HTERT RPE-1 (cell line): ENCODE results near the gene LRP1B.

ENCODE experiments used
- in situ Hi-C: fragments of 300-500 bp; cut with MboI; formaldehyde crosslinking; loops from 4 replicates; pipeline ENCODE4 v1.14.3; 2020; ENCODE audit warnings: low sequenced_read_pairs

Gene LRP1B

GRCh38 chr2:141605163-141605562 lies 525.7 kb downstream of the LRP1B start:
- in situ Hi-C loops, result no loop called here

- in situ Hi-C loops, result no loop called here
Measured at GRCh38 chr2:141601511-141602152, 529.2 kb downstream of the LRP1B start.

GRCh38 chr2:141599721-141600120 lies 531.1 kb downstream of the LRP1B start:
- in situ Hi-C loops, result no loop called here

GRCh38 chr2:141598982-141599381 lies 531.8 kb downstream of the LRP1B start:
- in situ Hi-C loops, result no loop called here

- in situ Hi-C loops, result no loop called here
Measured at GRCh38 chr2:141595316-141595920, 535.4 kb downstream of the LRP1B start.

- in situ Hi-C loops, result no loop called here
Measured at GRCh38 chr2:141591787-141592186, 539.0 kb downstream of the LRP1B start.

- in situ Hi-C loops, result no loop called here
Measured at GRCh38 chr2:141590620-141591019, 540.2 kb downstream of the LRP1B start.

GRCh38 chr2:141589314-141589713 lies 541.5 kb downstream of the LRP1B start:
- in situ Hi-C loops, result no loop called here

- in situ Hi-C loops, result no loop called here
Measured at GRCh38 chr2:141586985-141587384, 543.8 kb downstream of the LRP1B start.

GRCh38 chr2:141582213-141582612 lies 548.6 kb downstream of the LRP1B start:
- in situ Hi-C loops, result no loop called here

- in situ Hi-C loops, result no loop called here
Measured at GRCh38 chr2:141579071-141579470, 551.7 kb downstream of the LRP1B start.

GRCh38 chr2:141570474-141571131 lies 560.2 kb downstream of the LRP1B start:
- in situ Hi-C loops, result no loop called here

- in situ Hi-C loops, result no loop called here
Measured at GRCh38 chr2:141569941-141570340, 560.9 kb downstream of the LRP1B start.

- in situ Hi-C loops, result no loop called here
Measured at GRCh38 chr2:141565597-141565996, 565.2 kb downstream of the LRP1B start.

- in situ Hi-C loops, result no loop called here
Measured at GRCh38 chr2:141560723-141561122, 570.1 kb downstream of the LRP1B start.

GRCh38 chr2:141557329-141558095 lies 573.3 kb downstream of the LRP1B start:
- in situ Hi-C loops, result no loop called here

GRCh38 chr2:141555876-141556470 lies 574.8 kb downstream of the LRP1B start:
- in situ Hi-C loops, result no loop called here

GRCh38 chr2:141554810-141555209 lies 576.0 kb downstream of the LRP1B start:
- in situ Hi-C loops, result no loop called here

- in situ Hi-C loops, result no loop called here
Measured at GRCh38 chr2:141534666-141535362, 596.0 kb downstream of the LRP1B start.

GRCh38 chr2:141529659-141530058 lies 601.2 kb downstream of the LRP1B start:
- in situ Hi-C loops, result no loop called here

GRCh38 chr2:141528990-141529389 lies 601.8 kb downstream of the LRP1B start:
- in situ Hi-C loops, result no loop called here
